ENCODE data around the gene SLC2A3. TPM values are rescaled to one million over a fixed set of nuclear protein-coding genes. Genes with fewer than 3 reads are reported as not detected.

Gene SLC2A3
- total RNA-seq, 1 donor from 2014 or later = 548 TPM

DNA sequence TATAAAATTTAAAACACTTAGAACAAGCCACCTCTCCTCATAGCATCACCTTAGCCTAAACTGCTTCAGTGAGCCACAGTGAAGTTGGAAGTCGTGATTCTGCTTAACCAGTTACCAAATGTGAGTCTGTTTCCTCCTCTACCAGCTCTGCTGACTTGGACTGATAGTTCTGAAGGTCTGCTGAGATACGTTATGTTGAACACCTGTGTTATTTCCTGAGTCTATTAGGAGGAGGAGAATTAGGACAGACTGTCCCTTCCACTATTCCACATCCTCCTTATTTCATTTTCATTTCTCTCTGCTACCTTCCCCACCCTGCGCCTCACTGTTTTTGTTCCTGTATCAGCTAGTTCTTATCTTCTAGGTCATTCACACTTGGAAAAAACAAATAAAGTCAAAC lies 65.7 kb downstream of the SLC2A3 start:
- Histone ChIP-seq H3K36me3 (no peaks in the 10 kb centered on the region), H3K4me1 (no peaks in the 10 kb centered on the region), H3K9ac (no peak overlapping the region), H3K27me3 (no peaks in the 10 kb centered on the region), H3F3A (ENCODE audit: low read depth) (peaks cover 7% of the 10 kb centered on the region), H2AFZ (replicated peaks) (no peak overlapping the region), H3K9me3 (ENCODE audit: low read depth) (no peaks in the 10 kb centered on the region), H3K79me2 (ENCODE audit: low read depth) (no peaks in the 10 kb centered on the region), H3K27ac (no peak overlapping the region), H4K20me1 (ENCODE audit: low read depth) (no peaks in the 10 kb centered on the region), H3K4me3 (no peak overlapping the region), H3K4me2 (no peak overlapping the region)
- Mint-ChIP-seq H3K36me3 (peaks cover 2% of the 10 kb centered on the region), H3K9me3 (peaks cover 5% of the 10 kb centered on the region), H3K27ac (no peak overlapping the region), H3K4me3 (no peak overlapping the region), H3K27me3 (ENCODE audit: insufficient read depth, low read depth) (no peaks in the 10 kb centered on the region), H3K4me1 (no peaks in the 10 kb centered on the region)
- DNase-seq (ENCODE audit: low spot score) = no peak
- TF ChIP-seq EZH2phosphoT487 (IDR thresholded peaks at IDR 0.05) (no peak), EZH2 (IDR thresholded peaks at IDR 0.05) (no peak), CTCF (IDR thresholded peaks at IDR 0.05) (no peak)

Small RNA genes within 50 kb of the gene (small RNA-seq; reads per million reads assigned to genes)
- not detected for gene RF00019

Other genes starting within 250 kb of the SLC2A3 start
- not detected in 2 replicates for gene GDF3, start 240.4 kb downstream of the SLC2A3 start, total RNA-seq (ENCODE audit: low replicate concordance)
- 0.13 and 0.25 TPM in 2 replicates for gene DPPA3, start 224.8 kb downstream of the SLC2A3 start, total RNA-seq (ENCODE audit: low replicate concordance)
- not detected in 2 replicates for gene CLEC4C, start 188.8 kb downstream of the SLC2A3 start, total RNA-seq (ENCODE audit: low replicate concordance)
- gene NANOGNB, start 171.0 kb downstream of the SLC2A3 start, total RNA-seq (ENCODE audit: low replicate concordance) = not detected in 2 replicates
- gene NANOG, start 146.8 kb downstream of the SLC2A3 start, total RNA-seq (ENCODE audit: low replicate concordance) = not detected in 2 replicates
- gene SLC2A14, start 63.3 kb downstream of the SLC2A3 start, total RNA-seq (ENCODE audit: low replicate concordance) = 0.46 and 0.49 TPM in 2 replicates
- 6.8 and 7.4 TPM in 2 replicates for gene FOXJ2, start 96.5 kb upstream of the SLC2A3 start, total RNA-seq (ENCODE audit: low replicate concordance)
- not detected in 2 replicates for gene C3AR1, start 130.2 kb upstream of the SLC2A3 start, total RNA-seq (ENCODE audit: low replicate concordance)
- gene NECAP1, start 146.1 kb upstream of the SLC2A3 start, total RNA-seq (ENCODE audit: low replicate concordance) = 25.2 and 40.1 TPM in 2 replicates
- gene CLEC4A, start 187.4 kb upstream of the SLC2A3 start, total RNA-seq (ENCODE audit: low replicate concordance) = 0.43 and 2.0 TPM in 2 replicates
- gene ZNF705A, start 220.8 kb upstream of the SLC2A3 start, total RNA-seq (ENCODE audit: low replicate concordance) = not detected in 2 replicates

Measured in neural progenitor cell (in vitro differentiated cells).